ENCODE results near the gene FYB1.

- TF ChIP-seq CTCF (IDR thresholded peaks at IDR 0.05) (no peak), POLR2AphosphoS5 (IDR thresholded peaks at IDR 0.05; ENCODE audit: low read depth, low read length) (no peak)
Observed at GRCh38 chr5:39055768-39056398, 163.5 kb downstream of the FYB1 start.

Data from Panc1 (cell line).